SIG-M5 treated with dmso at 0.1 percent for 504 hours (cell line): Measurements from ENCODE around the gene MAVS.
"Not testable (repeated sequence)": the region's sequence is repeated elsewhere in the genome, so short reads cannot be mapped to it uniquely, and the experiment has no call there.

ENCODE experiments used
- DNase-seq: peaks from one replicate; lab custom pipeline; 2025; ENCODE audit not compliant: unreplicated experiment; lab: John Stamatoyannopoulos, UW

Gene MAVS

DNA sequence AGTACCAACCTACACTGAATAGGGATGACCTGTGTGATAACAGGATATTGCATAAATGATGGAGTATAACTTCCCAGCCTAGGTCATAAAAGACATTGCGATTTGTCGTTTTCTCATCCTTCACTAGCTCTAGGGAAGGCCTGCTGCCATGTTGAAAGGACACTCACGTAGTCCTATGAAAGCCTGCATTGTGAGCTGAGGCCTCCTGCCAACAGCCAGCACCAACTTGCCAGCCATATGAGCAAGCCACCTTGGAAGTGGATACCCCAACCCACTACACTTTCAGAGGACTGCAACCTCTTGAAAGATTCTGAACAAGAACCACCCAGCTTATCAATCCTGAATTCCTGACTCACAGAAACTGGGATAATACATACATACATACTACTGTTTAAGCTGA is 39.1 kb downstream of the MAVS start:
- no peak for DNase-seq

DNA sequence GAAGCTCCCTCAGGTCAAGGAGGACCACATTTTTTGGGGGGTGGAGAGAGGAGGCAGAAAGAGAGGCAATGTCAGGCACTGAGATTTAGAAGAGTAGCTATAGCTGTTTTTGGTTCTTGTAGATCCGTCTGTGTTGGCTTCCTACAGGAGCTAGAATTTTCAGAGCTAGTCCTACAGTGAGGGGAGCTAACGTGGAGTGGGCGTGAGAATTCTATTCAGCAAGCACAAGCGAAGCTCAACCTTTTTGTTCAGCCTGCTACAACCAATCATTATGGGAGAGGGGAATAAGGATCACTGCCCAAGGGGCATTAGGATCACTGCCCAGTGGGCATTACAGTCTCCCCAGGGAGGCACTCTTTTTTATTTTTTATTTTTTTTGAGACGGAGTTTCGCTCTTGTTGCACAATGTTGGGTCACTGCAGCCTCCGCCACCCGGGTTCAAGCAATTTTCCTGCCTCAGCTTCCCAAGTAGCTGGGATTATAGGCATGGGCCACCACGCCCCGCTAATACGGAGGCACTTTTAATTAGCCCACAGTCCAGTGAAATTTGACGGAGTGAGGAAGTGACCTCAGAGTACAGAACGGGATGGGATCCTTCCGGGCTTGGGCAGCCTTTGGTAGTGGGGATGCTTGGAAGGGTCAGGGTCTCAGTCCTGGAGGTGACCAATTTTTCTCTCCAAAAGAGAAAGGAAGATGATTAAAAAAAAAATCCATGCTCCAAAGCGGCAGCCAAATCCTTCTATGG is 41.4 kb downstream of the MAVS start:
- DNase-seq = no peak

GRCh38 chr20:3888622-3889488 is 42.2 kb downstream of the MAVS start, which contains the start of gene PANK2:
Gene PANK2 (plus strand): TSS chr20:3889387.
- DNase-seq = peak; percentile 99

DNA sequence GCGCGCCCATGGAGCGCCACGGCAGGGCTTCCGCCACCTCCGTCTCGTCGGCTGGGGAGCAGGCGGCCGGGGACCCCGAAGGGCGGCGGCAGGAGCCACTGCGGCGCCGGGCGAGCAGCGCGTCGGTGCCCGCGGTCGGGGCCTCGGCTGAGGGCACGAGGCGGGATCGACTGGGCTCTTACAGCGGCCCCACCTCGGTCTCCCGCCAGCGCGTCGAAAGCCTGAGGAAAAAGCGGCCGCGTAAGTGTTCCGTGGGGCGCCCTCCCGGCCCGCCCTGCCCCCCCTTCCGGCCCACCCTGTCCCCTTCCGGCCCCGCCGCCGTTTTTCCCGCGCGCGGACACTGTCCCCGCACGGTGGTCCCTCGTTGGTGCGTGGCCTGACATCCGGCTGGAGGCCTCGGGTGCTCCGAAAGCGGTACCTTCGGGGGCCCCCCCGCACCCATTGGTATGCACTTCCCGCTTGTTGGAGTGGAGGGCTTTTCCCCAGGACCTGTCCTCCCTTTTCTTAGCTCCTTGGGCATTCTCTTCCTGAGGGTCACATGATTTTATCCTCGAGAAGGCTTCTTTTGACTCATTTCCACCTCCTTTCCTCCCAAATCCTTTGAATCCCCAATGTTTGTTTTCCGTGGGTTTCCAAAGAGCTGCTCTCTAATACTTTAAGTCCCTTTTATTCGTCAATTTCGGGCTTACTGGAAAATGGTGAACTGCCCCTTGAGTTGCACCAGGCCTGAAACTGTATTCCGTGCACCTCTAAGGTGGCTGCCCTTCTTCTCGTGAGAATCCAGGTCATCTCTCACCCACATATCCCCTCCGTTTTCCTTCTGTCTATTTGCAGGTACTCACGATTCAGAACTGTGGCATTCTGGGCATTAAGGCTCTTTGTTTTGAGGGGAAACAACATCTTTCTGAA is 43.1 kb downstream of the MAVS start:
- peak; percentile 46 for DNase-seq

- peak; percentile 36 for DNase-seq
These were observed 43.7 kb downstream of the MAVS start for GRCh38 chr20:3890398-3890751.

- DNase-seq = no peak
These were observed 44.6 kb downstream of the MAVS start for GRCh38 chr20:3890999-3891929.

GRCh38 chr20:3894796-3895195 is 48.2 kb downstream of the MAVS start:
- DNase-seq = no peak

- DNase-seq = no peak
These were observed 49.7 kb downstream of the MAVS start for GRCh38 chr20:3896302-3896701.

- DNase-seq = no peak
These were observed 50.4 kb downstream of the MAVS start for GRCh38 chr20:3896853-3897583.

DNA sequence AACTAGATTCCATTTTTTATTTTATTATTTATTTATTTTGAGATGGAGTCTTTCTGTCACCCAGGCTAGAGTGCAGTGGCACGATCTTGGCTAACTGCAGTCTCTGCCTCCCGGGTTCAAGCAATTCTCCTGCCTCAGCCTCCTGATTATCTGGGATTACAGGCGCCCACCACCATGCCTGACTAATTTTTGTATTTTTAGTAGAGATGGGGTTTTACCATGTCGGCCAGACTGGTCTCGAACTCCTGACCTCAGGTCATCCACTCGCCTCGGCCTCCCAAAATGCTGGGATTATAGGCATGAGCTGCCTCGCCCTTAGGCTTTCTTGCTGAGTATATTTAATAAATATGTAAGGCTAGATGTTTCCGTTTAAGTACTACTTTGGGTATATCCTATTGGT is 51.5 kb downstream of the MAVS start:
- DNase-seq = not testable (repeated sequence)

DNA sequence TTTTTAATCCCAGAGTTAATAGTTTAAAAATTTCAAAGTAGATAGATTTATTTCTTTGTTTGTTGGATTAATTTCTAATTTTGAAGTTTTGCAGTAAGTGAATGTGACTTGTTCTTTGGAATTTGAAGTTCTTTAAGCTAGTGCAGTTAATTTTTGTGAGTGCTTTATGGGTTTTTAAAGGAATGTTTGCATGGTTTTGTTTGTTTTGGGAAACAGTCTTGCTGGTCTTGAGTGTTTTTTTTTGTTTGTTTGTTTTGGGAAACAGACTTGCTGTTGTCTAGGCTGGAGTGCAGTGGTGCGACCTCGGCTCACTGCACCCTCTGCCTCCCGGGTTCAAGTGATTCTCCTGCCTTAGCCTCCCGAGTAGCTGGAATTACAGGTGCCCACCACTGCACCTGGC is 52.0 kb downstream of the MAVS start:
- no peak for DNase-seq

DNA sequence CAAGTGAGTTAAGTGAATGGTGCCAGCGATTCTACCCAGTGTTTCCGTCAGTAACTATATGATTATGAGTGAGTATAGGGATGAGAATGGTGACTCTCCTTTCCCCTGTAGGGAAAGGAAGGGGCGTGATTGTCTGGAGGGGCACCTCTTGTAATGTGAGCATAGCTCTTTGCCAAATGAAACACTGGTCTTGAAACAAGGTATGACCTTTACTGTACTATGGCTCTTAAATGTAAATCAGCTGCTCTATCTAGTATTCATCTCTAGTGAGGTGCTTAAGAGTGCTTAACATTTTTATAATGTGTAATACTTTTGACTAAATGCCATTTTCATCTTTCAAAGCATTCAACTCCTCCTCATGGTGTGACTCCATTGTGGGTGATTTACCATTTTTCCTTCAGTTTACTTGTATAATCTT is 53.6 kb downstream of the MAVS start:
- no peak for DNase-seq

GRCh38 chr20:3901028-3901705 is 54.5 kb downstream of the MAVS start:
- DNase-seq = peak; percentile 96

DNA sequence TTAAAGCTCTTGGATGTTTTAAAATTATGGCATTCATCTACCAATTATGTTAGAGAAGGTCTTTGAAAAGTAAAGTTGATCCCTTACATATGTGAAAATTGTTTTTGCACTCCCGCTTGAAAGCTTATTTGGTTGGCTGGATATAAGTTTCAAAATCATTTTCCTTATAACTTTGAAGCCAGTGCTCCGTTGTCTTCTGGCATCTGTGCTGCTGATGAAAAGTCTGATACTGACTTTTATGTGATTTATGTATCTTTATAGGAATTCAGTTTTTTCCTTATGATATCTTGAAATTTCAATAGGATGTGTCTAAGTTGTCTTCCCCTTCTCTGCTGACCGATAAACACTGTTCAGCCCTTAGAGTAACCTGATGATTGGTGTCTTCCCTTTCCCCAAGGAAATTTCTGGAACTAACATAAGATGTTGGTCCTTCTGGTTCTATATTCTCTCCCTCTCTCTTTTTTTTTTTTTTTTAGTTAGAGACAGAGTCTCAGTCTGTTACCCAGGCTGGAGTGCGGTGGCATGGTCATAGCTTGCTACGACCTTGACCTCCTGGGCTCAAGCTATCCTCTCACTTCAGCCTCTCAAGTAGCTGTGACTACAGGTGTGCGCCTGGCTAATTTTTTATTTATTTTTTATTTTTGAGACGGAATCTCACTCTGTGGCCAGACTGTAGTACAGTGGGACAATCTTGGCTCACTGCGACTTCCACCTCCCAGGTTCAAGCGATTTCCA is 55.2 kb downstream of the MAVS start:
- DNase-seq = no peak

- DNase-seq = no peak
These were observed 55.8 kb downstream of the MAVS start for GRCh38 chr20:3902446-3902845.

DNA sequence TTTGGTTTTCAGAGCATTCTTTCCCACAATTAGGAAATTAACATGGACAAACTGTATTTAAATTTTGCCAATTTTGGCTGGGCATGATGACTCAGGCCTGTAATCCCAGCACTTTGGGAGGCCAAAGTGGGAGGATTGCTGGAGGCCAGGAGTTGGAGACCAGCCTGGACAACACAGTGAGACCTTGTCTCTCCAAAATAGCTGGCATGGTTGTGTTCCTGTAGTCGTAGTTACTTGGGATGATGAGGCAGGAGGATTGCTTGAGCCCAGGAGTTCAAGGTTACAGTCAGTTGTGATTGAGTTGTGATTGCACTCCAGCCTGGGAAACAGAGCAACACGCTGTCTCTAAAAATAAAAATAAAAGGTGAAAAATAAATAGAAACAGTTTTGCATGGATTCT is 57.6 kb downstream of the MAVS start:
- DNase-seq = no peak

DNA sequence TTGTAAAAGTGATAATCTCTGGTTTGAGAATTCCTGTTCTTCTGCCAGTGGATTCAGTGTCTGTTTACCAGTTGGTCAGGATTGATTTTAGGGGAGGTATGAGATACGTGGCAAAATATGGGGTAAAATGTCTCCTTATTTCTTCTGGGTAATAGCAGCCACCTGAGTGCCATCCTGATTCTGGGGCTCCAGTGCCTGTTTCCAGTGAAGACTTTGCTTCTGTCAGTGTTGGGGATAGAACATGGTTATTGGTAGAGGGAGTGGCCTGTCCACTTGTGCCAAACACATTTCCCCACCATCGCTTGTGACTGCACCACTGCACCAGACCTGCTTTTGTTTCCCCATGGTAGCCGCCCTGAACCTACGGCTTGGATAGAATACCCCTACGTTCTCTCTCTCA is 58.2 kb downstream of the MAVS start:
- DNase-seq = no peak
